HEK293T (cell line): ENCODE data around the gene GOLPH3.

Experiments
- ARNT ChIP-seq: fragments of 450-650 bp; IDR thresholded peaks from 2 replicates; pipeline ENCODE4 v1.6.1; 2017; ENCODE audit warnings: mild to moderate bottlenecking
- BHLHE40 ChIP-seq: fragments of 450-650 bp; IDR thresholded peaks from 2 replicates; pipeline ENCODE4 v1.6.1; 2016; ENCODE audit warnings: mild to moderate bottlenecking, moderate library complexity, borderline replicate concordance
- CTBP1 ChIP-seq: fragments of 450-650 bp; IDR thresholded peaks from 2 replicates; pipeline ENCODE4 v1.6.1; 2016; ENCODE audit warnings: borderline replicate concordance
- ELF4 ChIP-seq: fragments of 450-650 bp; IDR thresholded peaks from 2 replicates; pipeline ENCODE4 v1.6.1; 2017; ENCODE audit warnings: antibody characterized with exemption
- FOXA1 ChIP-seq: fragments of 450-650 bp; IDR thresholded peaks from 2 replicates; pipeline ENCODE4 v1.6.1; 2016; ENCODE audit warnings: mild to moderate bottlenecking
- FOXK2 ChIP-seq: fragments of 450-650 bp; IDR thresholded peaks from 2 replicates; pipeline ENCODE4 v1.6.1; 2016; ENCODE audit warnings: mild to moderate bottlenecking
- FOXM1 ChIP-seq: fragments of 450-650 bp; IDR thresholded peaks from 2 replicates; pipeline ENCODE4 v1.6.1; 2017; ENCODE audit warnings: mild to moderate bottlenecking, borderline replicate concordance
- HDGF ChIP-seq: fragments of 450-650 bp; IDR thresholded peaks from 2 replicates; pipeline ENCODE4 v1.6.1; 2017; ENCODE audit warnings: antibody characterized with exemption, borderline replicate concordance
- L3MBTL2 ChIP-seq: fragments of 450-650 bp; conservative IDR thresholded peaks from 2 replicates; pipeline ENCODE4 v1.6.1; 2016; ENCODE audit warnings: mild to moderate bottlenecking
- NFRKB ChIP-seq: fragments of 450-650 bp; IDR thresholded peaks from 2 replicates; pipeline ENCODE4 v1.6.1; 2016; ENCODE audit warnings: mild to moderate bottlenecking, moderate library complexity
- SP1 ChIP-seq: fragments of 450-650 bp; IDR thresholded peaks from 2 replicates; pipeline ENCODE4 v1.6.1; 2017
- SUZ12 ChIP-seq: fragments of 450-650 bp; IDR thresholded peaks from 2 replicates; pipeline ENCODE4 v1.6.1; 2016; ENCODE audit warnings: mild to moderate bottlenecking
- TARDBP ChIP-seq: fragments of 450-650 bp; IDR thresholded peaks from 2 replicates; pipeline ENCODE4 v1.6.1; 2016
- ZNF384 ChIP-seq: fragments of 450-650 bp; IDR thresholded peaks from 2 replicates; pipeline ENCODE4 v1.6.1; 2016

GRCh38 chr5:32144378-32145207, 29.5 kb downstream of the GOLPH3 start:
- TF ChIP-seq SUZ12, result no peak
- TF ChIP-seq TARDBP, result no peak
- TF ChIP-seq ARNT, result no peak
- no peak for TF ChIP-seq SP1
- TF ChIP-seq FOXA1, result no peak
- TF ChIP-seq NFRKB, result no peak
- TF ChIP-seq HDGF, result no peak
- TF ChIP-seq ZNF384, result no peak
- TF ChIP-seq FOXM1, result no peak
- TF ChIP-seq ELF4, result no peak
- TF ChIP-seq FOXK2, result no peak
- no peak for TF ChIP-seq CTBP1
- TF ChIP-seq L3MBTL2, result no peak
- TF ChIP-seq BHLHE40, result no peak
